Endothelial cell of umbilical vein (primary cell): ENCODE measurements around the gene ZNF423.

Experiments
- EZH2 ChIP-seq: IDR thresholded peaks from 2 replicates; pipeline ENCODE4 v1.6.1; 2012; ENCODE audit warnings: borderline replicate concordance, low read depth, mild to moderate bottlenecking, moderate library complexity, low read length, inconsistent platforms; ENCODE audit not compliant: severe bottlenecking
- POLR2A ChIP-seq: IDR thresholded peaks from 2 replicates; pipeline ENCODE4 v1.6.1; 2012; ENCODE audit warnings: low read depth, mild to moderate bottlenecking, control low read depth, low read length
- TF ChIP-seq, protein P1 (sequence below), 2 donors: IDR thresholded peaks; 1 replicate in 1 of 2; 2 replicates in 1 of 2; pipeline ENCODE4 v1.5.1; 2011; ENCODE audit warnings: low read length in 2 of 2, mild to moderate bottlenecking in 2 of 2, moderate library complexity in 2 of 2, control low read depth in 1 of 2, inconsistent platforms in 1 of 2, low read depth in 1 of 2; ENCODE audit not compliant: insufficient read depth in 1 of 2; ENCODE audit errors: extremely low read depth in 1 of 2

GRCh38 chr16:49504626-49505025 is 351.3 kb downstream of the ZNF423 start:
- TF ChIP-seq, protein P1, sequence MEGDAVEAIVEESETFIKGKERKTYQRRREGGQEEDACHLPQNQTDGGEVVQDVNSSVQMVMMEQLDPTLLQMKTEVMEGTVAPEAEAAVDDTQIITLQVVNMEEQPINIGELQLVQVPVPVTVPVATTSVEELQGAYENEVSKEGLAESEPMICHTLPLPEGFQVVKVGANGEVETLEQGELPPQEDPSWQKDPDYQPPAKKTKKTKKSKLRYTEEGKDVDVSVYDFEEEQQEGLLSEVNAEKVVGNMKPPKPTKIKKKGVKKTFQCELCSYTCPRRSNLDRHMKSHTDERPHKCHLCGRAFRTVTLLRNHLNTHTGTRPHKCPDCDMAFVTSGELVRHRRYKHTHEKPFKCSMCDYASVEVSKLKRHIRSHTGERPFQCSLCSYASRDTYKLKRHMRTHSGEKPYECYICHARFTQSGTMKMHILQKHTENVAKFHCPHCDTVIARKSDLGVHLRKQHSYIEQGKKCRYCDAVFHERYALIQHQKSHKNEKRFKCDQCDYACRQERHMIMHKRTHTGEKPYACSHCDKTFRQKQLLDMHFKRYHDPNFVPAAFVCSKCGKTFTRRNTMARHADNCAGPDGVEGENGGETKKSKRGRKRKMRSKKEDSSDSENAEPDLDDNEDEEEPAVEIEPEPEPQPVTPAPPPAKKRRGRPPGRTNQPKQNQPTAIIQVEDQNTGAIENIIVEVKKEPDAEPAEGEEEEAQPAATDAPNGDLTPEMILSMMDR (IDR thresholded peaks at IDR 0.05; ENCODE audit: extremely low read depth in 1 of 2, insufficient read depth in 1 of 2, low read depth in 1 of 2, low read length in 2 of 2): no peak
- TF ChIP-seq POLR2A: no peak
- TF ChIP-seq EZH2: no peak
